Measurements from ENCODE around the gene BFSP2.
A peak's percentile ranks its signal among the peaks of the same experiment; 100 is the strongest.

BFSP2 gene

DNA sequence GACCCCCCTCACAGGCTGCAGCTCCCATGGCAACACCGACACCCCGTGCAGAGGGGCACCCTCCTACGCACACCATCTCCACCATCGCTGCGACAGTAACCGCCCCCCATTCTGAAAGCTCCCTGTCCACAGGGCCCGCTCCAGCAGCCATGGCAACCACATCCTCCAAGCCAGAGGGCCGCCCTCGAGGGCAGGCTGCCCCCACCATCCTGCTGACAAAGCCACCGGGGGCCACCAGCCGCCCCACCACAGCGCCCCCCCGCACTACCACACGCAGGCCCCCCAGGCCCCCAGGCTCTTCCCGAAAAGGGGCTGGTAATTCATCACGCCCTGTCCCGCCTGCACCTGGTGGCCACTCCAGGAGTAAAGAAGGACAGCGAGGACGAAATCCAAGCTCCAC lies 19.9 kb upstream of the BFSP2 start:
- ChIA-PET CTCF (interaction anchor here (1.0 to 3.3 kb wide), 4 partner anchors 9 to 654 kb away, joined by 3 to 17 read pairs (median 5); no protein-coding TSS in a partner anchor), POLR2A (no interaction called here)
- TF ChIP-seq, protein P1, sequence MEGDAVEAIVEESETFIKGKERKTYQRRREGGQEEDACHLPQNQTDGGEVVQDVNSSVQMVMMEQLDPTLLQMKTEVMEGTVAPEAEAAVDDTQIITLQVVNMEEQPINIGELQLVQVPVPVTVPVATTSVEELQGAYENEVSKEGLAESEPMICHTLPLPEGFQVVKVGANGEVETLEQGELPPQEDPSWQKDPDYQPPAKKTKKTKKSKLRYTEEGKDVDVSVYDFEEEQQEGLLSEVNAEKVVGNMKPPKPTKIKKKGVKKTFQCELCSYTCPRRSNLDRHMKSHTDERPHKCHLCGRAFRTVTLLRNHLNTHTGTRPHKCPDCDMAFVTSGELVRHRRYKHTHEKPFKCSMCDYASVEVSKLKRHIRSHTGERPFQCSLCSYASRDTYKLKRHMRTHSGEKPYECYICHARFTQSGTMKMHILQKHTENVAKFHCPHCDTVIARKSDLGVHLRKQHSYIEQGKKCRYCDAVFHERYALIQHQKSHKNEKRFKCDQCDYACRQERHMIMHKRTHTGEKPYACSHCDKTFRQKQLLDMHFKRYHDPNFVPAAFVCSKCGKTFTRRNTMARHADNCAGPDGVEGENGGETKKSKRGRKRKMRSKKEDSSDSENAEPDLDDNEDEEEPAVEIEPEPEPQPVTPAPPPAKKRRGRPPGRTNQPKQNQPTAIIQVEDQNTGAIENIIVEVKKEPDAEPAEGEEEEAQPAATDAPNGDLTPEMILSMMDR (IDR thresholded peaks at IDR 0.05; ENCODE audit: control extremely low read depth, extremely low read depth, low read depth, missing control alignments), result no peak
- no peak for DNase-seq (ENCODE audit: extremely low spot score)

DNA sequence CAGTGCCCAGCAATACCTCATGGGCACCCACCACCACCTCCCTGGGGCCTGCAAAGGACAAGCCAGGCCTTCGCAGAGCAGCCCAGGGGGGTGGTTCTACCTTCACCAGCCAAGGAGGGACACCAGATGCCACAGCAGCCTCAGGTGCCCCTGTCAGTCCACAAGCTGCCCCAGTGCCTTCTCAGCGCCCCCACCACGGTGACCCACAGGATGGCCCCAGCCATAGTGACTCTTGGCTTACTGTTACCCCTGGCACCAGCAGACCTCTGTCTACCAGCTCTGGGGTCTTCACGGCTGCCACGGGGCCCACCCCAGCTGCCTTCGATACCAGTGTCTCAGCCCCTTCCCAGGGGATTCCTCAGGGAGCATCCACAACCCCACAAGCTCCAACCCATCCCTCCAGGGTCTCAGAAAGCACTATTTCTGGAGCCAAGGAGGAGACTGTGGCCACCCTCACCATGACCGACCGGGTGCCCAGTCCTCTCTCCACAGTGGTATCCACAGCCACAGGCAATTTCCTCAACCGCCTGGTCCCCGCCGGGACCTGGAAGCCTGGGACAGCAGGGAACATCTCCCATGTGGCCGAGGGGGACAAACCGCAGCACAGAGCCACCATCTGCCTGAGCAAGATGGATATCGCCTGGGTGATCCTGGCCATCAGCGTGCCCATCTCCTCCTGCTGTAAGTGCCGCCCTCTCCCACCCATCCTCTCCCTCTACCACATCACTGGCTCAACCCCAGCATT lies 19.2 kb upstream of the BFSP2 start:
- ChIA-PET POLR2A (no interaction called here), CTCF (interaction anchor here (1.0 to 3.3 kb wide), 6 partner anchors 8 to 655 kb away, joined by 3 to 17 read pairs (median 5); no protein-coding TSS in a partner anchor)
- TF ChIP-seq, protein P1 (IDR thresholded peaks at IDR 0.05; ENCODE audit: control extremely low read depth, extremely low read depth, low read depth, missing control alignments), result no peak
- DNase-seq (ENCODE audit: extremely low spot score), result no peak

- CTCF ChIA-PET, result interaction anchor here (0.8 to 4.1 kb wide), 9 partner anchors 8 to 656 kb away, joined by 3 to 33 read pairs (median 6); no protein-coding TSS in a partner anchor
- POLR2A ChIA-PET, result no interaction called here
- TF ChIP-seq, protein P1 (IDR thresholded peaks at IDR 0.05; ENCODE audit: control extremely low read depth, extremely low read depth, low read depth, missing control alignments), result no peak
- no peak for DNase-seq (ENCODE audit: extremely low spot score)
Measured at GRCh38 chr3:133381346-133382109, 18.3 kb upstream of the BFSP2 start.

GRCh38 chr3:133383175-133383574 lies 16.7 kb upstream of the BFSP2 start:
- ChIA-PET POLR2A (no interaction called here), CTCF (interaction anchor here (0.8 to 4.1 kb wide), 8 partner anchors 8 to 657 kb away, joined by 3 to 33 read pairs (median 8); no protein-coding TSS in a partner anchor)
- TF ChIP-seq, protein P1 (IDR thresholded peaks at IDR 0.05; ENCODE audit: control extremely low read depth, extremely low read depth, low read depth, missing control alignments), result no peak
- DNase-seq (ENCODE audit: extremely low spot score), result no peak

GRCh38 chr3:133383741-133384140 lies 16.1 kb upstream of the BFSP2 start:
- POLR2A ChIA-PET, result no interaction called here
- TF ChIP-seq, protein P1 (IDR thresholded peaks at IDR 0.05; ENCODE audit: control extremely low read depth, extremely low read depth, low read depth, missing control alignments), result no peak
- CTCF ChIA-PET, result interaction anchor here (0.6 to 4.1 kb wide), 11 partner anchors 9 to 657 kb away, joined by 3 to 33 read pairs (median 4); no protein-coding TSS in a partner anchor
- no peak for DNase-seq (ENCODE audit: extremely low spot score)

DNA sequence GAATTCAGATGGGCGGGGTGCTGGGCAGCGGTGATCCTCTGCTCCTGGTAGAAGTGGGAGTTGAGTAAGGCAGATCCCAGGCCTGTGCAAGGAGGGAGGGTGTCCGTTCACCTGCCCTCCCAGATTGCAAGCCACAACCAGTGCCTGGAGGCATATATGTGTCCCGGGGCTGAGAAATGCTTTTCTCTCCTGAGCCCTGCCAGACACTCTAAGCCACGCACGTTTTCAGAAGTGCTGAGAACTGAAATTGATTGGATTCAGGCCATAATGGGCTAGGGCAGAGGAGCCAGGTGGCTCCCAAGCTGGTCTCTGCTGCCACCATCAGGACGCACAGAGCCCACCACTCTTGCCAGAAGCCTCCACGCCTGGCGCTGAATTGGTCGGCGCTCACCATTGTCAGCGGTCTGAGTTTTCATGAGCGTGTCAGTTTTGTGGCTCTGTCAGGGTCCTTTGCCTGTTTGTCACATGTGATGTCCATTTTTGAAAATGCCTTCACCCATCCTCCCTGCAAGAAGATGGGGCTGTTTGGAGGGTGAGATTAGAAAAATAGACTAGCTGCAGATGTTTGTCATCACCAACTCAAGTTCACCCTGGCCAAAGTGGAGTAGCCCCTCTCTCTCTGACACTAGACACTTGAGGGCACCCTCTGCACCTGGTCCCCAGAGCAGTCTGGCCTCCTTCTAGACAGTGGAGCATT lies 15.4 kb upstream of the BFSP2 start:
- TF ChIP-seq, protein P1 (IDR thresholded peaks at IDR 0.05; ENCODE audit: control extremely low read depth, extremely low read depth, low read depth, missing control alignments), result peak; percentile 64
- ChIA-PET POLR2A (no interaction called here), CTCF (interaction anchor here (0.6 to 4.1 kb wide), 10 partner anchors 8 to 658 kb away, joined by 3 to 33 read pairs (median 4); no protein-coding TSS in a partner anchor)
- peak; percentile 61 for DNase-seq (ENCODE audit: extremely low spot score)
